Activated naive CD4-positive, alpha-beta T cell treated with anti-CD3 and anti-CD28 coated beads for 36 hours (primary cell): ENCODE results near the gene PIP5K1B. TPM values are rescaled to one million over a fixed set of nuclear protein-coding genes. Genes with fewer than 3 reads are reported as not detected.

ENCODE experiments used
- CTCF ChIA-PET: fragments of 350-600 bp; sonication (Branson Sonifier 250); formaldehyde crosslinking; loops from one replicate; lab custom pipeline; 2021; ENCODE audit warnings: antibody characterized with exemption; lab: Charles Lee
- DNase-seq: peaks from one replicate; pipeline ENCODE4 v3.0.0-alpha.2; 2020
- H3K27ac Mint-ChIP-seq: one replicate; pipeline ENCODE4 v1.8.0; 2021; ENCODE audit warnings: mild to moderate bottlenecking, mixed read lengths
- H3K27me3 Mint-ChIP-seq: one replicate; pipeline ENCODE4 v1.8.0; 2021; ENCODE audit warnings: low read depth, mixed read lengths
- H3K36me3 Mint-ChIP-seq: one replicate; pipeline ENCODE4 v1.8.0; 2021; ENCODE audit warnings: low read depth, mixed read lengths
- H3K4me1 Mint-ChIP-seq: one replicate; pipeline ENCODE4 v1.8.0; 2021; ENCODE audit warnings: low read depth, mixed read lengths
- H3K4me3 Mint-ChIP-seq: one replicate; pipeline ENCODE4 v1.8.0; 2021; ENCODE audit warnings: mild to moderate bottlenecking, moderate library complexity, mixed read lengths
- H3K9me3 Mint-ChIP-seq: one replicate; pipeline ENCODE4 v1.8.0; 2021; ENCODE audit warnings: mixed read lengths
- intact Hi-C: fragments of 100-400 bp; cut with micrococcal nuclease; formaldehyde crosslinking; loops from one replicate; pipeline ENCODE4 v1.15.1; 2023
- total RNA-seq, 2 experiments: library from RNA; stranded (reverse); gene quantifications; one replicate each; pipeline ENCODE4 v1.2.3, GENCODE V29; 2021

Gene PIP5K1B
- total RNA-seq, 2 experiments from 2014 or later = 0.38 to 0.42 TPM

GRCh38 chr9:68964765-68965164 is 259.7 kb downstream of the PIP5K1B start:
- Mint-ChIP-seq H3K36me3 (no peaks in the 10 kb centered on the region), H3K4me1 (no peaks in the 10 kb centered on the region), H3K27me3 (peaks cover 5% of the 10 kb centered on the region), H3K9me3 (no peaks in the 10 kb centered on the region), H3K4me3 (no peak overlapping the region), H3K27ac (no peak overlapping the region)
- CTCF ChIA-PET = interaction anchor here (0.7 to 2.2 kb wide), 7 partner anchors 8 to 185 kb away, joined by 3 to 6 read pairs (median 3); a partner anchor contains a TSS
- intact Hi-C loops = no loop called here
- DNase-seq = no peak

- Mint-ChIP-seq H3K4me3 (no peak overlapping the region), H3K36me3 (no peaks in the 10 kb centered on the region), H3K27me3 (peaks cover under 1% of the 10 kb centered on the region), H3K4me1 (peaks cover 2% of the 10 kb centered on the region), H3K27ac (no peak overlapping the region), H3K9me3 (peaks cover 3% of the 10 kb centered on the region)
- intact Hi-C loops = no loop called here
- CTCF ChIA-PET = interaction anchor here (0.8 kb wide), 2 partner anchors 119 to 280 kb away, joined by 3 read pairs; no protein-coding TSS in a partner anchor
- DNase-seq = no peak
Measured at GRCh38 chr9:68966496-68966944, 261.5 kb downstream of the PIP5K1B start.

GRCh38 chr9:68967800-68968199 is 262.8 kb downstream of the PIP5K1B start:
- peaks cover 3% of the 10 kb centered on the region for H3K9me3 Mint-ChIP-seq
- intact Hi-C loops = no loop called here
- peaks cover 3% of the 10 kb centered on the region for H3K27me3 Mint-ChIP-seq
- no peaks in the 10 kb centered on the region for H3K36me3 Mint-ChIP-seq
- no peak overlapping the region for H3K27ac Mint-ChIP-seq
- H3K4me1 Mint-ChIP-seq = peaks cover 7% of the 10 kb centered on the region
- DNase-seq = no peak
- CTCF ChIA-PET = no interaction called here
- H3K4me3 Mint-ChIP-seq = no peak overlapping the region

GRCh38 chr9:68969538-68969937 is 264.5 kb downstream of the PIP5K1B start:
- Mint-ChIP-seq H3K4me1 (peaks cover 17% of the 10 kb centered on the region), H3K27ac (no peak overlapping the region), H3K36me3 (no peaks in the 10 kb centered on the region), H3K9me3 (peaks cover 3% of the 10 kb centered on the region), H3K4me3 (no peak overlapping the region), H3K27me3 (peaks cover 3% of the 10 kb centered on the region)
- CTCF ChIA-PET = no interaction called here
- no peak for DNase-seq
- intact Hi-C loops = no loop called here

- intact Hi-C loops = no loop called here
- CTCF ChIA-PET = no interaction called here
- H3K27ac Mint-ChIP-seq = no peak overlapping the region
Measured at GRCh38 chr9:68970151-68970550, 265.1 kb downstream of the PIP5K1B start.

GRCh38 chr9:68973619-68974018 is 268.6 kb downstream of the PIP5K1B start:
- Mint-ChIP-seq H3K4me1 (peaks cover 32% of the 10 kb centered on the region), H3K27ac (peak overlapping the region; percentile 76), H3K27me3 (peaks cover 7% of the 10 kb centered on the region), H3K4me3 (no peak overlapping the region), H3K36me3 (no peaks in the 10 kb centered on the region), H3K9me3 (peaks cover 8% of the 10 kb centered on the region)
- intact Hi-C loops = loop anchor here (1.0 to 2.0 kb wide), 10 partner anchors 11 to 1447 kb away; partner anchors contain the start of gene TJP2
- no peak for DNase-seq
- CTCF ChIA-PET = interaction anchor here (1.1 to 5.8 kb wide), 8 partner anchors 10 to 194 kb away, joined by 3 to 32 read pairs (median 4); a partner anchor contains a TSS

More at GRCh38 chr9:68970151-68970550, 265.1 kb downstream of the PIP5K1B start:
- peaks cover 3% of the 10 kb centered on the region for H3K9me3 Mint-ChIP-seq
- H3K4me3 Mint-ChIP-seq = no peak overlapping the region
- no peaks in the 10 kb centered on the region for H3K36me3 Mint-ChIP-seq
- peaks cover 3% of the 10 kb centered on the region for H3K27me3 Mint-ChIP-seq
- no peak for DNase-seq
- peaks cover 23% of the 10 kb centered on the region for H3K4me1 Mint-ChIP-seq

- Mint-ChIP-seq H3K4me3 (no peak overlapping the region), H3K9me3 (peaks cover 8% of the 10 kb centered on the region), H3K36me3 (no peaks in the 10 kb centered on the region), H3K4me1 (peaks cover 38% of the 10 kb centered on the region), H3K27ac (peak overlapping the region; percentile 76), H3K27me3 (peaks cover 7% of the 10 kb centered on the region)
- intact Hi-C loops = loop anchor here (1.0 to 2.0 kb wide), 10 partner anchors 10 to 1446 kb away; partner anchors contain the start of gene TJP2
- peak; percentile 66 for DNase-seq
- CTCF ChIA-PET = interaction anchor here (0.5 to 5.8 kb wide), 10 partner anchors 9 to 195 kb away, joined by 3 to 32 read pairs (median 4); a partner anchor contains a TSS
Measured at GRCh38 chr9:68974431-68974830, 269.4 kb downstream of the PIP5K1B start.

GRCh38 chr9:68974901-68975300 is 269.9 kb downstream of the PIP5K1B start:
- Mint-ChIP-seq H3K36me3 (no peaks in the 10 kb centered on the region), H3K4me3 (no peak overlapping the region), H3K9me3 (peaks cover 8% of the 10 kb centered on the region), H3K27me3 (peaks cover 7% of the 10 kb centered on the region), H3K27ac (peak overlapping the region; percentile 36), H3K4me1 (peaks cover 43% of the 10 kb centered on the region)
- no peak for DNase-seq
- intact Hi-C loops = loop anchor here (1.0 to 2.0 kb wide), 10 partner anchors 9 to 1445 kb away; partner anchors contain the start of gene TJP2
- CTCF ChIA-PET = interaction anchor here (0.6 to 5.8 kb wide), 8 partner anchors 9 to 195 kb away, joined by 3 to 32 read pairs (median 4); a partner anchor contains a TSS

GRCh38 chr9:68975365-68976043 is 270.5 kb downstream of the PIP5K1B start:
- intact Hi-C loops = loop anchor here (2.0 kb wide), 3 partner anchors 43 to 199 kb away; partner anchors contain the start of gene TJP2
- H3K4me1 Mint-ChIP-seq = peaks cover 44% of the 10 kb centered on the region
- H3K36me3 Mint-ChIP-seq = no peaks in the 10 kb centered on the region
- peaks cover 7% of the 10 kb centered on the region for H3K27me3 Mint-ChIP-seq
- H3K4me3 Mint-ChIP-seq = no peak overlapping the region
- peaks cover 8% of the 10 kb centered on the region for H3K9me3 Mint-ChIP-seq
- H3K27ac Mint-ChIP-seq = no peak overlapping the region
- CTCF ChIA-PET = interaction anchor here (0.5 to 5.8 kb wide), 4 partner anchors 20 to 60 kb away, joined by 3 to 32 read pairs (median 4); partner anchors contain the start of gene FXN
- no peak for DNase-seq

GRCh38 chr9:68978066-68978465 is 273.0 kb downstream of the PIP5K1B start:
- no peaks in the 10 kb centered on the region for H3K36me3 Mint-ChIP-seq
- H3K4me3 Mint-ChIP-seq = no peak overlapping the region
- DNase-seq = no peak
- peaks cover 5% of the 10 kb centered on the region for H3K9me3 Mint-ChIP-seq
- H3K27ac Mint-ChIP-seq = no peak overlapping the region
- peaks cover 41% of the 10 kb centered on the region for H3K4me1 Mint-ChIP-seq
- peaks cover 5% of the 10 kb centered on the region for H3K27me3 Mint-ChIP-seq
- CTCF ChIA-PET = no interaction called here
- intact Hi-C loops = no loop called here

GRCh38 chr9:68978501-68978900 is 273.5 kb downstream of the PIP5K1B start:
- CTCF ChIA-PET = no interaction called here
- no peak for DNase-seq
- Mint-ChIP-seq H3K4me3 (no peak overlapping the region), H3K27ac (no peak overlapping the region), H3K27me3 (peaks cover 5% of the 10 kb centered on the region), H3K4me1 (peaks cover 44% of the 10 kb centered on the region), H3K36me3 (no peaks in the 10 kb centered on the region), H3K9me3 (peaks cover 5% of the 10 kb centered on the region)
- intact Hi-C loops = no loop called here

GRCh38 chr9:68979538-68980314 is 274.7 kb downstream of the PIP5K1B start:
- Mint-ChIP-seq H3K27ac (peak overlapping the region; percentile 76), H3K36me3 (no peaks in the 10 kb centered on the region), H3K9me3 (peaks cover 5% of the 10 kb centered on the region), H3K27me3 (peaks cover 5% of the 10 kb centered on the region), H3K4me1 (peaks cover 41% of the 10 kb centered on the region), H3K4me3 (peak overlapping the region; percentile 28)
- intact Hi-C loops = loop anchor here (1.0 kb wide), 2 partner anchors 31 to 83 kb away; no protein-coding TSS in a partner anchor
- CTCF ChIA-PET = interaction anchor here (0.7 to 1.0 kb wide), 3 partner anchors 17 to 396 kb away, joined by 3 to 5 read pairs (median 5); no protein-coding TSS in a partner anchor
- DNase-seq = peak; percentile 69
